SHP77 (cell line): ENCODE data around the gene CCDC74A.
"Not testable (repeated sequence)": the region's sequence is repeated elsewhere in the genome, so short reads cannot be mapped to it uniquely, and the experiment has no call there.

ENCODE experiments used
- DNase-seq, 2 experiments: peaks; one replicate each; lab custom pipeline; 2025; lab: John Stamatoyannopoulos, UW

CCDC74A gene

GRCh38 chr2:131529864-131530445, 2.3 kb downstream of the CCDC74A start:
- DNase-seq: not testable (repeated sequence)

- not testable (repeated sequence) for DNase-seq
These were observed 3.1 kb downstream of the CCDC74A start for GRCh38 chr2:131530626-131531344.

- not testable (repeated sequence) for DNase-seq
These were observed 4.0 kb downstream of the CCDC74A start for GRCh38 chr2:131531547-131532185.

DNA sequence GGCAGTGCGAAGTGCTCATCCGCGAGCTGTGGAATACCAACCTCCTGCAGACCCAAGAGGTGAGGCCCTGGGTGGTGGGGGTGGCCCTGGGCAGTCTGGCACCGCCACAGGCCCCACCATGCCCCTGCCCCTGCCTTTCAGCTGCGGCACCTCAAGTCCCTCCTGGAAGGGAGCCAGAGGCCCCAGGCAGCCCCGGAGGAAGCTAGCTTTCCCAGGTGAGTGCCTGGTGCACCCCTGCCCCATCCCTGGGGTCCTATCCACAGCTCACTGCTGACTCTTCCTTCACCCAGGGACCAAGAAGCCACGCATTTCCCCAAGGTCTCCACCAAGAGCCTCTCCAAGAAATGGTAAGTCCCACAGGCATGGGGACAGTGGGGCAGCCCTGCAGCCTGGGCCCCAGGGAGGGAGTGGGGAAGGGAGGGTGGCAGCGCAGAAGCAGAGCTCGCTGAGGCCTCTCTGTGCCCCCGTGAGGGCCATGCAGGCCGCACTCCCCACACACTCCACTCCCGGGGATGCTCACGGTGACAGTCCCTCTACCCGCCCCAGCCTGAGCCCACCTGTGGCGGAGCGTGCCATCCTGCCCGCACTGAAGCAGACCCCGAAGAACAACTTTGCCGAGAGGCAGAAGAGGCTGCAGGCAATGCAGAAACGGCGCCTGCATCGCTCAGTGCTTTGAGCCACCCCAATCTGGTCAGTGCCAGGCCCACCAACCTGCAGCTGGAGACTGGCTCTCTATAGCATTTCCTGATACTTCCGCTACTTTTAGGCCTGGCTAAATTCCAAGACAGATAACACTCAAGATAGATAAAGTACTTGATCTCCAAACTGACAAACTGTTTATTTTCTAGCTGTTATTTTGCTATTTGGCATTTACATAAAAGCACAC, 5.3 kb downstream of the CCDC74A start:
- not testable (repeated sequence) for DNase-seq

DNA sequence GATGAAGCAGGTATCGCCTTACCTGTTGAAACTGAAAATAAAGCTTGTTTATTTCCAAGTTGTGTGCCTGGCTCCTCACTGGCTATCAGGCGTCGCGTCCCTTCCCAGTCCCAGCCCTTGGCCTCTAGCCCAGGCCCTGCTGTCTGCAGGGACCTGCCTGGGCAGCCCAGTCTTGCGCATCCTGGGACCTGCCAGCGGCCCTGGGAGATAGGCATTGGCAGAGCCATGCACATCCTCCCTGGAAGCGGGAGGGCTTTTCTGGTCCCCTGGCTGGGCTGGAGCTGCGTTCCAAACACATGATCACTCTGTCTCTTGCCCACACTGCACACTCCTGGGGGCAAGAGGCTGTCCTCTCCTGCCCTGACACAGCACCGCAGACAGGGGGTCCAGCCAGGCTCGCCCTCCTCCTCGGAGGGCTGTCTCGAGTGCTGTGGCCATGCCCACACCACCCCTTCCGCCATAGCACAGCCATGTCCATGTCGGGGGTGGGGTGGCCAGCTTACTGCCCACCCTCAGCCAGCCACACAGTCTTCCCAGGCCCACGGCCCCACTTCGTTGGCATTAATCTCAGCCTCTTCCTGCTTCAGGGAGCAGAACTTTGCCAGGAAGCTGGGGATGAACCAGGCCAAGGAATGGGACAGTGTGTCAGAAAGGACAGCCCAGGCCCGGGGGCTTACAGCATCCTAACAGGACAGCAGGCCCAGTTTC, 6.1 kb downstream of the CCDC74A start:
- DNase-seq: not testable (repeated sequence)

GRCh38 chr2:131534317-131534672, 6.6 kb downstream of the CCDC74A start:
- DNase-seq: not testable (repeated sequence)

- DNase-seq: not testable (repeated sequence)
These were observed 7.3 kb downstream of the CCDC74A start for GRCh38 chr2:131534965-131535364.

- no peak for DNase-seq
These were observed 7.8 kb downstream of the CCDC74A start for GRCh38 chr2:131535526-131535925.

DNA sequence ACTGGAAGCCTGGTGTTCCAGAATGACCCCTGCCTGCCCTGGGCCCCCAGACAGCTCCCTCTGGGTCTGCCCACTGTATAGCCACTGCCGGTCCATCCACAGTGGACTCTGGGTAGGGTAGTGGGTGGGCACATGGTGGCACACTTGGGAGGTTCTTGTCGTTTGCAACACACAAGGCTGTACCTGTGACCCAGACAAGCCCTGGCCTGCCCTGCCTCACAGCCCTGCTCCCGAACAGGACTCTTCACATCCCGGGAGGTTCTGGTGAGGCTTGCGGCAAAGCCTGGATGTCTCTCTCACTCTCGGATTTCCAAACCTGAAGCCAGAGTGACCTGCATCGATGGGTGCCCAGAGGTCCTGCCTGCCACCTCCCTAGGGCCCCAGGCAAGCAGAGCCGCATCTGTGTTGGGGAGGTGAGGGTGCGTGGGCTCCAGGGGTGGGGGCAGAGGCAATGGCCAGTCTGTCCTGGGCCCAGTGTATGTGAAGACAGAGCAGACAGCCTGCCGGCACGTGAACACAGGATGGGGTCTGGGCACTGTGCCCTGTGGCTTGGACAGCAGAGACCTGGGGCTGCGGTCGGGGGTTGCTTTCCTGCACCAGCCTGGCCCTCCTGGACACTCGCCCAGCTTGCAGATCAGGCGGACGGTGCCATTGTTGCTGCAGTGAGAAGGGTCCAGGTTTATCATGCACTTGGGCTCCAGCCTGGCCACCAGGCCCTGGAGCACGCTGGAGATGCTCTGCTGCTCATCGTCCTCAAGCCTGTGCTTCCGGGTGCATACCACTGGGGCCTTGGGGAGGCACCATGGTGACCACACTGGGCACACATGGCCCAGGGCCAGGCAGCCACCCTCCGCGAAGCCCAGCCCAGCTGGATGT, 8.5 kb downstream of the CCDC74A start:
- DNase-seq: not testable (repeated sequence)

- DNase-seq: not testable (repeated sequence)
These were observed 9.2 kb downstream of the CCDC74A start for GRCh38 chr2:131536841-131537240.

GRCh38 chr2:131538856-131539255, 11.2 kb downstream of the CCDC74A start:
- not testable (repeated sequence) for DNase-seq

DNA sequence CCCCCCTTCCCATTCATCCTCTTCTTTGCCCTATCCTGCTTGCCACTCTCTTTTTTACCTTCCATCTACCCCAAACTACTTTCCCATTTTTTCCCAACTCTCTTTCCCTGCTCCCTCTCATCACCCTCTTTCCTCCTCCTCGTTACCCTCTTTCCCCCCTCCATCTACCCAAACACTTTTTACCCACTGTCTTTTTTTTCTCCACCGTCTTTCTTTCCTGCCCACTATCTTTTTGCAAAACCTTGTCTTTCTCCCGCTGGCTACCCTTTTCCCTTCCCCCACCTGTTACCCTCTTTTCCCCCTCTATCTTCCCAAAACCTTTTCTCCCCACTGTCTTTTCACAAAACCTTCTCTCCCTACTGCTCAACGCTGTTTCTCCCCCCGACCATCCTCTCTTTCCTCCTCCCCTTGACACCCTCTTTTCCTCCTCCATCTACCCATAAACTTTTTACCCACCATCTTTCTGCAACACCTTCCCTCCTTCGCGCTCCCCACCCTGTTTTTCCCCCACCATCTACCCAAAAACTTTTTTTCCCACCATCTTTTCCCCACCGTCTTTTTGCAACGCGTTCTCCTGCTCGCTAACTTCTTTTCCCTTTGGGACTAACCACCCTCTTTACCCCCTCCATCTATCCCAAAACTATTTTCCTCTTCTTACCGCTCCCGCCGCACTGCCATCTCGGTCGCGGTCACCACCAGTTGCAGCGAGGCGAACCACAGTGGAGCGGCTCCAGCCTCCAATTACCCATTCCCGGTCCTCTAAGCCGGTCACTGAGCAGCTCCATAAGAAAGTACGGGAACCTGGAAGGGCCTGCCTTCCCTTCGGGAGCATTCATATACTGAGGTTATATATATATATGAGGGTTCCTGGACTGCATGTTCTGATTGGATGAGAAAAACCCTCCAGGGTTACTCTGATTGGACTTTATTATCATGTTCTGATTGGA, 15.0 kb downstream of the CCDC74A start:
- DNase-seq: no peak

DNA sequence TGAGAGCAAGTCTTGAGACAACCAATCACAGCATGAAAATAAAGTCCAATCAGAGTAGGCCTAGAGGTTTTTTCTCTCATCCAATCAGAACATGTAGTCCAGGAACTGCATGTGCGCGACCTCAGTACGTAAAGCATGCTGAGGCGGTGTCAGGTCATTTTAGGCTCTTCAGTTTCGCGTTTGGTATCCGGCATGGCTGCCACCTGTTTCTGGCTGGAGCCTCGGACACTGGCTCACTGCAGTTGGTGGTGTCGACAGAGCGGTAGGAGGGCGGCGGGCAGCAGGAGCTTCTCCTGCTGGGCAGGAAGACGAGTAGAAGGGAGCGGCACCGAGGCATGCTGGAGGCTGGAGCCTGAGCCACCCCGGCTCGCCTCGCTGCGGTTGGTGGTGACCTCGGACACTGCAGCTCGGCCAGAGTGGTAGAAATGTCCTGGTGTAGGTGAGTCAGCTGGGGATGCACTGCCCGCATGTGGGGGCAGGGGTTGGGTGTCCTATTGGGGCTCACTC, 15.8 kb downstream of the CCDC74A start:
- no peak for DNase-seq

GRCh38 chr2:131544006-131544812, 16.5 kb downstream of the CCDC74A start:
- not testable (repeated sequence) for DNase-seq

- not testable (repeated sequence) for DNase-seq
These were observed 17.1 kb downstream of the CCDC74A start for GRCh38 chr2:131544813-131545165.

DNA sequence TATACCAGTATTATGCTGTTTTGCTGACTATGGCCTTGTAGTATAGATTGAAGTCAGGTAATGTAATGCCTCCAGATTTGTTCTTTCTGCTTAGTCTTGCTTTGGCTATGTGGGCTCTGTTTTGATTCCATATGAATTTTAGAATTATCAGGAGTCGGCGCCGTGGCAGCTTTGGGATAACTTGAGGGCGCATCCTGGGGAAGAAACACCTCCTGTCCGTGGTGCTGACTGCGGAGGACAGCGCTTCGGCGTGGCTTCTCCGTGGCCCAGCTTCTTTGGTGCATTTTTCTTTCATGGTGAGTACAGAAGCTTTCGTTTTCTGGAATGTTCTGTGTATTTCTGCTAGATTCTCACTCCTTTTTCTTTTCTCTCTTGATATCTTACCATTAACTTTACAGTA, 25.2 kb downstream of the CCDC74A start:
- DNase-seq: no peak

GRCh38 chr2:131556998-131557397, 29.3 kb downstream of the CCDC74A start:
- no peak for DNase-seq

DNA sequence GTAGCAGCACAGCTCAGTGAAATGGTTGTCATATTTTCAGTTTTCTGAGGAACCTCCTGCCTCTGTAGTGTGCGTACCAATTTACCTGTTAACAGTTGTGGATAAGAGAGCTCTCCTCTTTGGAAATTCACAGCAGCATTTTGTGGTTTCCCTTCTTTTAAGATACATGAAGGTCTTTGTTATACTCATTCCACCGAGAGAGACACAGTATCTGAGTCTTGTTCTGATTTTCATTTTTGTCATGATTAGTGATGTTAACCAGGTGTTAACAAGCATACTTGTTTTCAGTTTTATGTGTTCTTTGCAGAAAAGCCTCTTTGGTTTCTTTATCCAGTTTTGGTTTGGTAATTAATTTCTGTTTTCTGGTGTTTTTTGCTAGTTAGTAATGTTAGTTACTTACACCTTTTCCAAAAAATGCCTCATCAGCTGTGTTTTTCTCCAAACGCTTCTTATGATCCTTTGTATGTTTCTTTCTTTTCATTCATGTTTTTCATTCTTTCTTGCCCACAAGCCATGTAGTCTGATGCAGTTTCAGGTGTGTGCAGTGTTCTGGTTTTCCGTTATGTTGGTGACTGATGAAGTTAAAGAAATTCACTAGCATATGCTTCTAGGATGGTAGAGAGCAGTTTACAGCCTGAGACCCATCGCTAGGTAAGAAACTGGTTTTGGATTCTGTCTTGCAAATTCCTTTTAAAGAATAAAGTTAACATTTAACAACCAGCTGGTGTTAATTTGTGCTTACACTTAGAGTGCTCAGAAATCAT, 30.1 kb downstream of the CCDC74A start:
- no peak for DNase-seq
